Jurkat, Clone E6-1 (cell line): ENCODE data around the gene ZNF385B.
"Not testable (repeated sequence)": the region's sequence is repeated elsewhere in the genome, so short reads cannot be mapped to it uniquely, and the experiment has no call there.

ENCODE experiments used
- DNase-seq: peaks from one replicate; pipeline ENCODE4 v3.0.0-alpha.2; 2011; ENCODE audit warnings: low read depth, low spot score
- H3K4me3 ChIP-seq: 2 replicates; pipeline ENCODE4 v1.5.1; 2011; ENCODE audit warnings: mild to moderate bottlenecking, low read length, control low read depth, moderate library complexity

ZNF385B gene

DNA sequence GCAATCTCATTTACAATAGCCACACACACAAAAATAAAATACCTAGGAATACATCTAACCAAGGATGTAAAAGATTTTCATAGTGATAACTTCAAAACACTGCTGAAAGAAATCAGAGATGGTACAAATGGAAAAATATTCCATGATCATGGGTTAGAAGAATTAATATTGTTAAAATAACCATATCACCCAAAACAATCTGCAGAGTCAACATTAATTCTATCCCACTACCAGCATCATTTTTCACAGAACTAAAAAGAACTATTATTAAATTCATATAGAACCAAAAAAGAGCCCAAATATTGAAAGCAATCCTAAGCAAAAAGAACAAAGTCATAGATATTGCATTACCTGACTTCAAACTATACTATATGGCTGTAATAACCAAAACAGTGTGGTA lies 50.4 kb downstream of the ZNF385B start:
- no peak overlapping the region for H3K4me3 ChIP-seq
- no peak for DNase-seq

DNA sequence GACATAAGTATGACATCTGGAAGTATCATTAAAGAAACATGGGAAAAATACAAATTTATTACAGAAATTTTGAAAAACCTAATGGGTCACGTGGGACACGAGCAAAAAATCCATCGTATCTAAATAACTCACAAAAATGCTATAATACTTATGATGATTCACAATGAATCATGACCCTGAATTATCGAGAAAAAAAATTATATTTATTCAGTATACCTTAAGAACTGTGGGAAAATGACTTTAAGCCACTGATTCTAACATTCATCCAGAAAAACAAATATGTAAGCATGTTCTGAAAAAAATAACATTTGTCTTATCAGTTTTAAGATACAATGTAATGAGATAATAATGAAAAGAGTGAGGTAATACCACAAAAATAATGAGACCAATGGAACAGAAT lies 51.8 kb downstream of the ZNF385B start:
- no peak overlapping the region for H3K4me3 ChIP-seq

DNA sequence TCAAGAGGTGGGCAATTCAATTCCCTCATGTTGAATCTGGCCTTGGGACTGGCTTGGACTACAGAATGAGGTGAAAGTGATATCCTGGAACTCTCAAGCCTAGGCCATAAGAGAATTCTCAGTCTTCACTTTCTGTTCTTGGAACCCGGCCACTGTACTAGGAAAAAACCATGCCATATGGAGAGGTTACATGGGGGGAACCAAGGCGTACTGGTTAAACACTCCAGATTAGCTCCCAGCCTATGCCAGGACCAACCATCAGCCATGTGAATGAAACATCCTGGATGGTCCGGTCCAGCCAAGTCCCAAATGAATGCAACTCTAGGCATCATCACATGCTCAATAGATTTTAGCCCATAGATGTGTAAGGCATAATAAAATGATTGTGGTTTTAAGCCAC lies 56.4 kb downstream of the ZNF385B start:
- no peak for DNase-seq
- no peak overlapping the region for H3K4me3 ChIP-seq

More for the DNA sequence above, 51.8 kb downstream of the ZNF385B start:
- no peak for DNase-seq

DNA sequence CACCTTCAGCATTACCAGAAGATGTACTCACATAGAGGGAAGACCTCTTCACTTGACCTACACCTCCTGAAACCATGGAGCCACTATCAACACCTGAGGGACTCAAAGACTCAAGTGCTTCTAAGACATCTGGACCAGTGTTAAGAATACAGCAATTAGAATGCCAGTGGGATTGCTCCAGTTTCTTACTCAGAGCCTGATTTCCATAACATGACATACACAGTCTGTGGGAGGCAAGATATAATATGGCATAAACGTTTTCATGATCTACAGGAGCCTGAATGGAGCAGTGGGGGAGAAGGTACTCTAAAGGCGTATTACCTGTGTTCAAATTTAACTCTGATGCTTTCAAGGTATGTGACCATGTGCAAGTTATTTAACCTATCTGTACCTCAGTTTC lies 57.2 kb downstream of the ZNF385B start:
- no peak for DNase-seq
- H3K4me3 ChIP-seq: no peak overlapping the region

DNA sequence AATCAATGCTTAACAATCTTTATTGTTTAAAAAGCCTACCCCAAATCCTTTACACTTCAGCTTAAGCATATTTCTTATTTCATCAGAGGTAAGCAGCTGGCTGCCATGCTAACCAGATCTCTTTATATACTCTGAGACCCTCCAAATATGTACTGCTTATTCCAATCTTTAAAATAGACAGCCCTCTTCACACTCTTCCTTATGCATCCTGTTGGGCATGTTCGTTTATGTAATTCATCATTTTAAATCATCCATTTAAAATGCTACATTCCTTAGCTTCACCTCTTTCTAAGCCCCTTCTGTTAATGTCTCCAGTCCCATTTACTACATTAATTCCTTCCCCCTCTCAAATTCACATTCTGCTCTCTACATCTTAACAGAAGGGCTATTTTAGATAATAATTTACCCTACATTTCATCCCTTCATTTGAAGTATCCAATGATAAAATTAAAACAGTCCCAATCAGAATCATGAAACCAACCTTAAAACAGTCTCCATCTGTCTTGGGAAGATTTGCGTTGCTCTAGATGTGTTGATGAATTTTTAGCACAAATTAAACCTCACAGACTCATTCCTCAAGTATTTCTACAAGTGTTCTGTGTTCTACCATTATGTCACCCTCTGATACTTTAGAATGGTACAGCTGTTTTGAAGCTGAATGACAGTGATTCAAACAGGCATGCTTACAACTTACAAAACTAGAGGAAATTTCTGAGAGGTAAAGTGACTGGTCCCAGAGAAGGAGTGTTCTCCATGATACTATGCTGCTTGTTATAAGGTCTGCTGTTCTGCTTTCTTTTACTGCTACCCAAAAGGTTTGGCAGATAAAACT lies 59.1 kb downstream of the ZNF385B start:
- DNase-seq: no peak
- no peak overlapping the region for H3K4me3 ChIP-seq

DNA sequence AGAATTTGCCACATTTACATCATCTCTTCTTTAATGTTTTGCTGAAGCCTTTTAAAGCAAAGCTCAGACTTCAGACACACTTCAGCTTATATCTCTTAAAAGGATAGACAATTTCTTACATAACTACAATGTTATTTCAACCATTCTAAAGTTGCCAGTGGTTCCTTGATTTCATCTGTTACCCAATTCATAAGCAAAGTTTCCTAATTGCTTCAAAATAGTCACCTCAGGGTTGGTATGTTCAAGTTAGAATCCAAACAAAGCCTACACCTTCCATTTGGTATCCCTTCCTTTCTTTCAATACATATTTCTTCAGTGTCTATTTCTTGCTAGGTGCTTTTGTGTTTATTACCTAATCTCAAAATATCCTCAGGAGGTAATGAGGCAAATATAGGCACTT lies 60.6 kb downstream of the ZNF385B start:
- DNase-seq: no peak
- H3K4me3 ChIP-seq: no peak overlapping the region

DNA sequence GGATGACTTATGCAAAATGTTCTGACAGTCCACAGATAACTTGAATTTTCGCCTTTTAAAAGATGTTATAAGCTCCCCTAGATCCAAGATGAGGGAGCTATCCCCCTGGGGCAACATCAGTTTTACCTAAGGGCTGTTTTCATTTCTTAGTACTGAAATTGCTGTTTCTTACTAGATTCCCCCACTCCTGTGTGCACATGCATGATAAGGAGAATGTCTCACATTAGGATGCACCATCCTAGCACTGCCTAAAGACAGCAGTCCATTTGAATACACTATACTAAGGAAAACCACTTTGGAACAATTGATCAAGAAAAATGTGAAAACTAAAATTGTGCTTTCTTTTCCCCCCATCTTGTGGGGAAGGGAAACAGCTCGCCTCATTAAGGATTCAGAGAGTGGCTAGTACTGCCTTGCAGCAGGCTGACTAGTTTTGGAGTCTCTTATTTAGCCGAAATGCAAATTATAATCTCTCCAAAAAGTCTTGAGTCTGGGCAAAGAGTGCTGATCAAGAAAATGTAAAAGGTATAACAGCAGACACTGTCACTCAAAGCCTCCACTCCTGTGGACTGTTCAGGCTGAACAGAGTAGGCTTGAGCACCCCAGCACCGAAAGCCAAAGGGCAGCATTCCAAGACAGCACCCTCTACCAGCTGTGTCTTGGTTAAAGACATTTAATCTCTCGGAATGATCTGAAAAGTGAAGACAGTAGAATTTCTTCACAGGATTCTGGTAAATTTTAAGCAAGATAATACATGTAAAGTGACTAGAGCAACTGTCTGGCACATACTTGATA lies 65.0 kb downstream of the ZNF385B start:
- DNase-seq: no peak
- H3K4me3 ChIP-seq: no peak overlapping the region

DNA sequence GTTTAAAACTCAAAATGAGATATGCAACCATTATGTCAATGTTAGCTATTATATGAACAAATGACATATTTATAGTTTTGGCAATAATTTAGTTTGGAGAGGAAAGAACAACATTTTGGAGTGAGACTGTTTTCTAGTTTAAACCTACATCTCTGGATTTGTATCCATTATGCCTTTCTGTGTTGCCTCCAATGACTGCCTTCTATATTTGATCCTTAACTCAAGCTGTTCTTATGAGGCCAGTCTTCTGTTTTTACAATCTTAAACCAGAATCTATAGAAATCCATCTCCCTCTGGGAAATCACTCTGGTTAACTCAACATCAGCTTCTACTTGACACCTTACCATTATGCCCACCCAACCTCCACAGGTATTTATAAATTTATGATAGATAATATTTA lies 67.5 kb downstream of the ZNF385B start:
- no peak for DNase-seq
- H3K4me3 ChIP-seq: no peak overlapping the region

DNA sequence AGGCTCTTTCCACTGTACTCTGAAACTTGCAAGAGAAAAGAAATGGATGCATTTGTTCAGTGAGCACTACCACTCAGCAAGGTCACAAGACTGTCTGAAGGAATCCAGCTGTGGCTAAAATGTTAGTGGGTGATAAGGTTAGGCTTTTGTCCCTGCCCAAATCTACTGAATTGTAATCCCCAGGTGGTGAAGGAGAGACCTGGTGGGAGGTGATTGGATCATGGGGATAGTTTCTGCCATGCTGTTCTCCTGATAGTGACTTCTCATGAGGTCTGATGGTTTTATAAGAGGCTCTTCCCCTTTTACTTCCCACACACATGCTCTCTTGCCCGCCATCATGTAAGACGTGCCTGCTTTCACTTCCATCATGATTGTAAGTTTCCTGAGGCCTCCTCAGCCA lies 68.2 kb downstream of the ZNF385B start:
- no peak for DNase-seq

DNA sequence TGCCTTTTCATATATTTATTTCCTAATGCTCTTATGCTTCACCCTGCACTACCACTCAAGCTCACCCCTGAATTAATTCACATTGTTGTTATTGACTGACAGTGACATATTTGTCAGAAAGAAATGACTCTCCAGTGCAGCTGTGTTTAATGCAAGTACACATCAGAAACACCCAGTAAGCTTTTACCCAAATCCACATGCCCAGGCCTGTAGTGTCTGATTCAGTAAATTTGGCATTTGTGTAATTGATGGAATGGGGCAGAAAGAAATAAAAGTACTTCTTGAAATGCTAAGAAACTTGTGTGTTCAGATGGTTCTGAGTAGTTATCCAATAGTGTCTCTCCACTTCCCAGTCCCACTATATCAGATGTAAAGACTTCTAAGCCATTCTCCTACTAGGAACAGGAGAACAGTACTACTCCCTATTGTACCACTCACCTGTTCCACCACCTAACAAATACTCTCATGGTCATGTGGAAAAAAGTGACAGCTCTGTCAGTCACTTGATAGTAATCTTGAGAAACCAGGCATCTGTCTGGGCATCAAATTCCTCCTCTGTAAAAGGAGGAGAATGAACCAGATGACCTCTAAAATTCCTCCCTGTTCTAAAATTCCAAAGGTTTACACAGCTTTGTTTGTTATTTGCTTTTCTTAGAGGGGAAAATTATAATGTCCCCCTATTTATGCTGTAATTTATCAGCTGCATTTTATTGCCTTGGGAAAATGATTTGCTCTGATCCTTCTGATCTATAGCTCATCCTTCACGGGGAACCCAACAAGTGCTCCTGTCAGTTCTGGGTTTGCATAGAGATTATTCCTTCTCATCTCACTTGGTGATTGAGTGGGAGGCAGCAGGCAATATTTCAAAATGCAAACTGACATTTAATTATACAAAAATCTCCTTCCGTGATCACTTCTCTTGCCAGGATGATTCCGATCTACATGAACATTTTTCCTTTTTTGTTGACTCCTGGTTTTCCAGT lies 70.9 kb downstream of the ZNF385B start:
- no peak overlapping the region for H3K4me3 ChIP-seq
- no peak for DNase-seq

More for the DNA sequence above, 68.2 kb downstream of the ZNF385B start:
- H3K4me3 ChIP-seq: no peak overlapping the region

DNA sequence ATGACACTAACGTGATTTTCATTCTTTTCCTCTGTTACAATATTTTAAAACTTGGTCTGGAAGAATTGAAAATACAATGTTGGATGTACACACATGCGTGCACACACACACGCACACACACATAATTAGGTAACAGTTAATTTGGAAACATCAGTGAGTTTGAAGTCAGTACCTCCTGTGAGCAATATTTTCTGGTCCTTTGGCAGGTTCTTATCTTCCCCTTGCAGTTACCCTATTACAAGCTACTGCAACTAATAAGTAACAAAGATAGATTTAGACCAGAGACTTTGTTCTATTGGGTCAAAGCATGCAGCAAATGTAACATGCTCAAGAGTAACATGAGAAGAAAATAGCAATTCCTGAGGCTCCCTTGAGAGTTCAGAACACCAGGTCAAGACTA lies 73.3 kb downstream of the ZNF385B start:
- no peak overlapping the region for H3K4me3 ChIP-seq
- DNase-seq: no peak

DNA sequence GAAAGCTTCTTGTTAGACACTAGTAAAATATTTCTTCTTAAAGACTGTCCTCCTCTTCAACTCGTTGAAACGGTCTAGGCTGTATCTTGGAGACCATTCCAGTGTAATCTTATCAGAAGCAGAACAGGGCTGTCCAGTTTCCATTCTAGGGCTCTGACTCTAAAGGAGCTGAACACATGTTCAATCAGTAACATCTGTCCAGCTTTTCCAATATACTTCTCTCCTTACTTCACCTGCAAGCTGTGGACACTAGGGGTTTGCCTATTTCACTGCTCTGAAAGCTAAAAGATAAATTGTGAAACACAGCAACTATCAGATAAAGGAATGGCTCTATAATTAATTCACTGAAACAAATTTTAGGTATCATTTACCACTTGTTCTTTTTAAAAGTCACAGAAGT lies 73.8 kb downstream of the ZNF385B start:
- H3K4me3 ChIP-seq: no peak overlapping the region
- DNase-seq: no peak

DNA sequence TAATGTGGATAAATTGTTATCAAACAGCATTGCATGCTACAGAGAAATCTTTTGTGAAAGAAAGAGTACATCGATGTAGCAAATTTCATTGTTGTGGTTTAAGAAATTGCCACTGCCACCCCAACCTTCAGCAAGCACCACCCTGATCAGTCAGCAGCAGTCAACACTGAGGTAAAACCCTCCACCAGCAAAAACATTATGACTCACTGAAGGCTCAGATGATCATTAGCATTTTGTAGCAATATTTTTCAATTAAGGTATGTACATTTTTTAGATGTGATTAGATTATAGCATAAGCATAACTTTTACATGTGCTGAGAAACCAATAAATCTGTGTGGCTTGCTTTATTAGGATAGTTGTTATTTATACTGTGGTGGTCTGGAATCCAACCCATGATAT lies 75.5 kb downstream of the ZNF385B start:
- no peak for DNase-seq
- H3K4me3 ChIP-seq: no peak overlapping the region

DNA sequence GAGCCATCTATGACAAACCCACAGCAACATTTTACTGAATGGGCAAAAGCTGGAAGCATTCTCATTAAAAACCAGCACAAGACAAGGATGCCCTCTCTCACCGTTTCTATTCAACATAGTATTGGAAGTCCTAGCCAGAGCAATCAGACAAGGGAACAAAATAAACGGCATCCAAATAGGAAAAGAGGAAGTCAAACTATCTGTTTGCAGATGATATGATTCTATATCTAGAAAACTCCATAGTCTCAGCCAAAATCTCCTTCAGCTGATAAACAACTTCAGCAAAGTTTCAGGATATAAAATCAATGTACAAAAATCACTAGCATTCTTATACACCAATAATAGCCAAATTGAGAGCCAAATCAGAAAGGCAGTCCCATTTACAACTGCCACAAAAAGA lies 79.1 kb downstream of the ZNF385B start:
- H3K4me3 ChIP-seq, DNase-seq: not testable (repeated sequence)

DNA sequence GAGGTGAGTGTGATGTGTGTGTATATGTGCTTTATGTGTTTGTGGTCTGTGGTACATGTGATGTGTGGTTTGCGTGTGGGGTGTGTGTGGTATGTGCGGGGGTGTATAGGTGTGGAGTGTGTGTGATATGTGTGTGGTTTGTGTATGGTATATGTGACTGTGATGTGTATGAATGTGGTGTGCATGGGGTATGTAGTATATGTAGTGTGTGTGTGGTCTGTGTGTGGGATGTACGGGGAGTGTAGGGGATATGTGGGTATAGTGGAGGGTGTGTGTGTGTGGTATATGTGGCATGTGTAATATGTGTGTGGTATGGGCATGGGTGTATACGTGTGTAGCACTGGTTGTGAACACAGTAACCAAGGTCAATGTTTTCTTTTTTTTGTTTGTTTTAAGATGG lies 87.4 kb downstream of the ZNF385B start:
- H3K4me3 ChIP-seq: no peak overlapping the region
- no peak for DNase-seq

DNA sequence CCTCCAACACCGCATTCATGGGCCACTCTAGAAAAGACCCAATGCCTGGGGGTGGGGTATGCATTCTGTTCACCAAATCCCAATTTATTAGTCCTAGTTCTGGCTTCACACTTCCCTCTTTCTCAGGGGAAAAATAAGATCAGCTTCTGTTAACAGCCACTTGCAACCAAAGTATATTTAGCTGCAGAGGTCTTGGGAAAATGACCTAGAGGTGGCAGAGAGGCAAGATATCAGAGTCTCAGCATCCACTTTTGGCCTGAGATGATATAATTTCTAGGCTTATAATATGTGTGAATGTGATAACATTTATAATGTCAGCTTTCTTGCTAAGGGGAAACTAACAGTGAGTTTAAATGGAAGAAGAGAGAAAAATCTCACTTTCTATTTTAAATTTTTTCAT lies 89.1 kb downstream of the ZNF385B start:
- DNase-seq: no peak
- H3K4me3 ChIP-seq: no peak overlapping the region

DNA sequence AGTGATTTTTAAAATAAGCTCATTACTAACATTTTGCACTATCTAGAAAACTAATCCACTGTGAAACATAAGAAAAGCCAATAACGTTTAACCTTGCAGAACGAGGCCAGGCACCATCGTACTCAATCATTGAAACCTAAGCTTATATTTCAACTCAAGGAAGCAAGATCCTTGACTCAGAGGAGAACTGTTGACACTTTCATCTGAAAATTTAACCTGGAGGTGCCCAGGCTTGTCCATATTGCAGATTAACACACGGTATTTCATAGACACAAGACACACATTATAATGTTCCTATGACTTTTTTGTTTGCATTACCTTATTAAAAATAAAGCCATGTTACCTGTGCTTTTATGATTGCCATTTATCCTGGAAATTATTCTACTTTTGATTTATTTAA lies 89.6 kb downstream of the ZNF385B start:
- no peak overlapping the region for H3K4me3 ChIP-seq
- DNase-seq: no peak

DNA sequence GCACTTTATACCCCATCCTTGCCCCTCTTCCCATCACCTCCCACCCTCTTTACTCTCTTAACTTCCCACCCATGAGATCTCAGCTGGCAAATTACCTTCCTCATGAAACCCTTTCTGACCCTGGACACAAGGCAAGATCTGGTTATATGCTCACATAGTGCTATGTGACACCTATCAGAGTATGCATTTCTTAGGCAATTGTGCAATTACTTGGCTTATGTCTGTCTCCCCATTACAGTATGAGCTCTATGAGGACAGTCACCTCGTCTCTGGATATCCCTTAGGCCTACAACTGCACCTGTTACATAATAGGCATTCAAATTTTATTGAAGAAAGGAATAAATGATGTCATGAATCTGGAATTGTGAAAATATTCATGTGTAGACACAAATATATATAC lies 91.4 kb downstream of the ZNF385B start:
- no peak for DNase-seq
- no peak overlapping the region for H3K4me3 ChIP-seq

DNA sequence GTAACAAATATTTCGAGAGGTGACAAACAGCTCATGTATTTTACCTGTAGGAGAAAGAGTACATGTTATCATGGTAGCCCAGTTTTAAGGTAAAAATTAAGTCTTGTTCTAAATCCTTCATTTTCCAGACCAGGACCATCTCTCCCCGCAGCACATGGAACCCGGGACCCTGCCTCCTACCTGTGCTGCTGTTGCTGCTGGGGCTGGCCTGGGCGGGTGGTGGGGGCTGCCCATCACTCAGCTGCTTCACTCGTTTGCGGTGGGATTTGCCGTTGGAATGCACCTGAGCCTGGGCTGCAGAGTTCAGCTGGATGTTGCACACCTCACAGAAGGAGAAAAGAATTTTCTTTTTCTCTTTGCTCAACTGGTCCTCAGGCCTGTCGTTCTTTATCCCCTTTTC lies 92.1 kb downstream of the ZNF385B start:
- no peak overlapping the region for H3K4me3 ChIP-seq
- no peak for DNase-seq
